ENCODE data around the gene WFDC11.
"Not testable (repeated sequence)": the region's sequence is repeated elsewhere in the genome, so short reads cannot be mapped to it uniquely, and the experiment has no call there.

The WFDC11 gene

GRCh38 chr20:45685896-45686295 is 15.9 kb upstream of the WFDC11 start:
- DNase-seq: peak; percentile 12

GRCh38 chr20:45679650-45680049 is 9.6 kb upstream of the WFDC11 start:
- no peak for TF ChIP-seq CTCF (IDR thresholded peaks at IDR 0.05; ENCODE audit: low read depth, low read length)

More at GRCh38 chr20:45685896-45686295, 15.9 kb upstream of the WFDC11 start:
- Histone ChIP-seq H3K27ac (no peak overlapping the region), H3K9me3 (ENCODE audit: severe bottlenecking) (no peaks in the 10 kb centered on the region), H3K27me3 (ENCODE audit: insufficient read depth, low read depth, severe bottlenecking) (no peaks in the 10 kb centered on the region), H3K4me3 (ENCODE audit: low read depth, low read length) (no peak overlapping the region), H3K36me3 (no peaks in the 10 kb centered on the region)
- peak; percentile 41 for TF ChIP-seq CTCF (IDR thresholded peaks at IDR 0.05; ENCODE audit: low read depth, low read length)

GRCh38 chr20:45672765-45673164 is 2.7 kb upstream of the WFDC11 start:
- DNase-seq: no peak
- Histone ChIP-seq H3K27ac (no peak overlapping the region), H3K36me3 (no peaks in the 10 kb centered on the region), H3K27me3 (ENCODE audit: insufficient read depth, low read depth, severe bottlenecking) (no peaks in the 10 kb centered on the region), H3K4me3 (ENCODE audit: low read depth, low read length) (no peak overlapping the region), H3K9me3 (ENCODE audit: severe bottlenecking) (peaks cover 2% of the 10 kb centered on the region)
- no peak for TF ChIP-seq CTCF (IDR thresholded peaks at IDR 0.05; ENCODE audit: low read depth, low read length)

More at GRCh38 chr20:45679650-45680049, 9.6 kb upstream of the WFDC11 start:
- H3K27ac ChIP-seq: no peak overlapping the region
- H3K4me3 ChIP-seq (ENCODE audit: low read depth, low read length): no peak overlapping the region
- no peak for DNase-seq
- H3K27me3 ChIP-seq (ENCODE audit: insufficient read depth, low read depth, severe bottlenecking): no peaks in the 10 kb centered on the region
- H3K9me3 ChIP-seq (ENCODE audit: severe bottlenecking): peaks cover 13% of the 10 kb centered on the region
- H3K36me3 ChIP-seq: no peaks in the 10 kb centered on the region

DNA sequence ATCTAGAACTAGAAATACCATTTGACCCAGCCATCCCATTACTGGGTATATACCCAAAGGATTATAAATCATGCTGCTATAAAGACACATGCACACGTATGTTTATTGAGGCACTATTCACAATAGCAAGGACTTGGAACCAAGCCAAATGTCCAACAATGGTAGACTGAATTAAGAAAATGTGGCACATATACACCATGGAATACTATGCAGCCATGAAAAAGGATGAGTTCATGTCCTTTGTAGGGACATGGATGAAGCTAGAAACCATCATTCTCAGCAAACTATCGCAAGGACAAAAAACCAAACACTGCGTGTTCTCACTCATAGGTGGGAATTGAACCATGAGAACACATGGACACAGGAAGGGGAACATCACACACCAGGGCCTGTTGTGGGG is 13.0 kb downstream of the WFDC11 start:
- not testable (repeated sequence) for DNase-seq; H3K27ac ChIP-seq; H3K9me3 ChIP-seq (ENCODE audit: severe bottlenecking); H3K36me3 ChIP-seq; H3K27me3 ChIP-seq (ENCODE audit: insufficient read depth, low read depth, severe bottlenecking); H3K4me3 ChIP-seq (ENCODE audit: low read depth, low read length)

DNA sequence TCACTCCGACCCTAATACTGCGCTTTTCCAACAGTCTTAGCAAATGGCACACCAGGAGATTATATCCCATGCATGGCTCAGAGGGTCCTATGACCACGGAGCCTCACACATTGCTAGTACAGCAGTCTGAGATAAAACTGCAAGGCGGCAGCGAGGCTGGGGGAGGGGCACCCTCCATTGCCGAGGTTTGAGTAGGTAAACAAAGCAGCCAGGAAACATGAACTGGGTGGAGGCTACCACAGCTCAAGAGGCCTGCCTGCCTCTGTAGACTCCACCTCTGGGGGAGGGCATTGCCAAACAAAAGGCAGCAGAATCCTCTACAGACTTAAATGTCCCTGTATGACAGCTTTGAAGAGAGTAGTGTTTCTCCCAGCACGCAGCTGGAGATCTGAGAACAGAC is 18.3 kb downstream of the WFDC11 start:
- H3K9me3 ChIP-seq (ENCODE audit: severe bottlenecking); H3K27me3 ChIP-seq (ENCODE audit: insufficient read depth, low read depth, severe bottlenecking); H3K27ac ChIP-seq; DNase-seq; H3K4me3 ChIP-seq (ENCODE audit: low read depth, low read length); H3K36me3 ChIP-seq: not testable (repeated sequence)

DNA sequence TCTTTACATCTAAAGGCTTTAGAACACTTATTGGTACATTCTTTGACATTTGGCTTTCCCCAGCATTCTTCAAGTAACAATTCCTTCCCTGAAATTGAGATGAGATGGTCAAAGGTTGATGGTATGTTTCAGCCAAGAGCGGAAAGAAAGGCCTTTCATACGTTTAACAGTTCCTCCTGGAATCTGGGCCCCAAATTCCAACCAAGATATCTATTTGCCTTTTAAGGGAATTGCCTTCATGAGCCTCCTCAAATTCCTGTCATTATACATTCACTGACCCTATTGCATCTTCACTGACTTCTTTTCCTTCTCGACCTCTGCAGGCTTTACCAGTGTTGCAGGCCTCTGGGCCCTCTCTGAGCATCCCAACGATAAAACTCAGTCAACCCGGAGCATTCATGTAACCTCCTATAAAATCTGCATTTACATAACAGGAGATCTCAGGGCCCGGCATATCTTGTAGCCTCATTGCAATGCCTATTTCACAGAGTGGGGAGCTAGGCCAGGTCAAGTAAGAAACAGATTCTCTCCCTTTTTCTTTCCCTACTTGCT is 20.7 kb downstream of the WFDC11 start:
- DNase-seq: no peak
- H3K36me3 ChIP-seq: no peaks in the 10 kb centered on the region
- no peaks in the 10 kb centered on the region for H3K27me3 ChIP-seq (ENCODE audit: insufficient read depth, low read depth, severe bottlenecking)
- H3K27ac ChIP-seq: no peak overlapping the region
- H3K9me3 ChIP-seq (ENCODE audit: severe bottlenecking): no peaks in the 10 kb centered on the region
- no peak for TF ChIP-seq CTCF (IDR thresholded peaks at IDR 0.05; ENCODE audit: low read depth, low read length)
- H3K4me3 ChIP-seq (ENCODE audit: low read depth, low read length): no peak overlapping the region

DNA sequence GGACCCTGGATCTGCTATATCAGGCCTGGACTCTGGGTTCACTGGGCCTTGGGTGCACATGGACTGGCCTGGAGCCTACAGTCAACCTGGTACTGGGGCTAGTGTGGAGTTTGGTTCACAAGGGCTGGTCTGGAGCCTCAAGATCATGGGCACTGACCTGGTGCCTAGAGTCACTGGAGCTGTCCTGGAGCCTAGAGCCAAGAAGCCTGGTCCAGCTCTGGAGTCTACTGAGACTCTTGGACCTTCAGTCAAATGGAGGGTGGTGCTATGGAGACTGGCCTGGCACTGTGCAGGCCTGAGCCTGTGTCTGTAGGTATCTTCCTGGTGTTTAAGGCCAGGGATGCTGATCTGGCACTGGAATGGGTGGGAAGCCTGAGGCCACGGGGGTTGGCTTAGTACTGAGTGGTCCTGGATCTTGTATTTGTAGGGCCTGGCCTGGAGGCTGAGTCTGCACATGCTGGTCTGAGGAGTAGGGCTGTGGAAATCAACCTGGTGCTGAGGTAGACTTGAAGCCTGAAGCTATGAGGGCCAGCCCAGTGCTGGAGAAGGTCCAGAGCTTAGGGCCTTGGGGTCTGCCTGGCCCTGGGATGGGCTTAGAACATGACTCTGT is 22.5 kb downstream of the WFDC11 start:
- no peak overlapping the region for H3K4me3 ChIP-seq (ENCODE audit: low read depth, low read length)
- no peak for DNase-seq
- H3K27me3 ChIP-seq (ENCODE audit: insufficient read depth, low read depth, severe bottlenecking): no peaks in the 10 kb centered on the region
- no peak for TF ChIP-seq CTCF (IDR thresholded peaks at IDR 0.05; ENCODE audit: low read depth, low read length)
- no peak overlapping the region for H3K27ac ChIP-seq
- no peaks in the 10 kb centered on the region for H3K9me3 ChIP-seq (ENCODE audit: severe bottlenecking)
- no peaks in the 10 kb centered on the region for H3K36me3 ChIP-seq
